Stimulated activated CD8-positive, alpha-beta memory T cell treated with anti-CD3 and anti-CD28 coated beads, Interleukin-7, amount 100 ng/mL, for 4 hours (primary cell): ENCODE measurements around the gene CDKN2A.

Experiments
- DNase-seq, 2 donors: peaks; one replicate each; pipeline ENCODE4 v3.0.0-alpha.2; 2020; ENCODE audit warnings: low read depth in 2 of 2

Gene CDKN2A

GRCh38 chr9:22005702-22006606 is 11.8 kb upstream of the CDKN2A start:
- DNase-seq = no peak

- no peak for DNase-seq
Measured at GRCh38 chr9:22005021-22005701, 11.0 kb upstream of the CDKN2A start.

- DNase-seq = no peak
Measured at GRCh38 chr9:22002038-22002437, 7.8 kb upstream of the CDKN2A start.

- no peak for DNase-seq
Measured at GRCh38 chr9:21998026-21998425, 3.8 kb upstream of the CDKN2A start.

- DNase-seq = no peak
Measured at GRCh38 chr9:21997480-21997879, 3.3 kb upstream of the CDKN2A start.

- no peak for DNase-seq
Measured at GRCh38 chr9:21996858-21997257, 2.7 kb upstream of the CDKN2A start.

GRCh38 chr9:21996438-21996837 is 2.2 kb upstream of the CDKN2A start:
- no peak for DNase-seq

GRCh38 chr9:21995666-21996398 is 1.6 kb upstream of the CDKN2A start:
- DNase-seq = no peak

- peak; percentile 50 to 72 for DNase-seq
Measured at GRCh38 chr9:21995006-21995665, 944 bp upstream of the CDKN2A start.

- peak in 1 of 2 donors; percentile 30 for DNase-seq
Measured at GRCh38 chr9:21994556-21995005, 389 bp upstream of the CDKN2A start, which contains the start of gene CDKN2B-AS1. Gene CDKN2B-AS1, plus strand, starts transcription at chr9:21994791.

- no peak for DNase-seq
Measured at GRCh38 chr9:21993007-21993406, 1.2 kb downstream of the CDKN2A start.

- no peak for DNase-seq
Measured at GRCh38 chr9:21991072-21991959, 2.9 kb downstream of the CDKN2A start.

GRCh38 chr9:21989440-21990189 is 4.6 kb downstream of the CDKN2A start:
- no peak for DNase-seq

GRCh38 chr9:21988056-21988990 is 5.9 kb downstream of the CDKN2A start:
- no peak for DNase-seq

GRCh38 chr9:21985964-21986667 is 8.1 kb downstream of the CDKN2A start:
- DNase-seq = no peak

- no peak for DNase-seq
Measured at GRCh38 chr9:21984101-21984500, 10.1 kb downstream of the CDKN2A start.

- no peak for DNase-seq
Measured at GRCh38 chr9:21983561-21983935, 10.6 kb downstream of the CDKN2A start.
